HG02588 (cell line): Measurements from ENCODE around the gene KNOP1.
A peak's percentile ranks its signal among the peaks of the same experiment; 100 is the strongest.

ENCODE experiments used
- ATAC-seq: cut with Tn5 transposase; IDR thresholded peaks from one replicate; pipeline ENCODE4 v1.9.1; 2021; ENCODE audit warnings: mild to moderate bottlenecking, moderate library complexity; ENCODE audit not compliant: unreplicated experiment

The KNOP1 gene

GRCh38 chr16:19717741-19718623 lies at the start of gene KNOP1, which contains the start of gene IQCK:
KNOP1 (minus strand) TSS chr16:19718227; CDS start chr16:19715035, 3,192 bp downstream.
IQCK (plus strand) TSS chr16:19718271; CDS start chr16:19718307, 36 bp downstream.
- peak; percentile 94 for ATAC-seq

GRCh38 chr16:19767497-19767896 lies 49.5 kb upstream of the KNOP1 start:
- ATAC-seq = no peak

DNA sequence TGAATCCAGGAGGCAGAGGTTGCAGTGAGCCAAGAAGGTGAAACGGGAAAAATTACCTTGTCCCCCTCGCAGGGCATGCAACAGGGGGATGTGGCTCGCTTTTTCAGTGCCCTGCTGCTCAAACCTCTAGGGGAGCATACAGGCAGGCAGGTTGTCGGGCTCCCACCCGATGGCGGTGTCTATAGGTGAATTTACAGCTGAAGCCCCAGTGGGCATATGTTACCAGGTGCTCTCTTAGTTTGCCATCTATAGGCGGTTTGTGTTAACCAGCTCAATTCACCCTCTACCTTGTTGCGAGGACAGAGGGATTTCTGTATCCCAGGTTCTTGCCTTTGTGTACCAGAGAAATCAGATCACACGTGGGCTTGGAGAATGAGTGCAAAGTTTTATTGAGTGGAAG lies 49.0 kb upstream of the KNOP1 start:
- ATAC-seq = no peak

- ATAC-seq = no peak
Measured at GRCh38 chr16:19766554-19766884, 48.5 kb upstream of the KNOP1 start.

GRCh38 chr16:19765860-19766553 lies 48.0 kb upstream of the KNOP1 start:
- no peak for ATAC-seq

GRCh38 chr16:19760356-19761060 lies 42.5 kb upstream of the KNOP1 start:
- ATAC-seq = no peak

- ATAC-seq = no peak
Measured at GRCh38 chr16:19757762-19758595, 40.0 kb upstream of the KNOP1 start.

GRCh38 chr16:19757026-19757425 lies 39.0 kb upstream of the KNOP1 start:
- no peak for ATAC-seq

GRCh38 chr16:19755268-19755667 lies 37.2 kb upstream of the KNOP1 start:
- ATAC-seq = no peak

GRCh38 chr16:19754644-19755036 lies 36.6 kb upstream of the KNOP1 start:
- no peak for ATAC-seq

GRCh38 chr16:19753815-19754643 lies 36.0 kb upstream of the KNOP1 start:
- ATAC-seq = no peak

GRCh38 chr16:19751478-19752385 lies 33.7 kb upstream of the KNOP1 start:
- ATAC-seq = no peak

GRCh38 chr16:19749571-19750080 lies 31.6 kb upstream of the KNOP1 start:
- no peak for ATAC-seq

GRCh38 chr16:19748389-19749168 lies 30.6 kb upstream of the KNOP1 start:
- no peak for ATAC-seq

DNA sequence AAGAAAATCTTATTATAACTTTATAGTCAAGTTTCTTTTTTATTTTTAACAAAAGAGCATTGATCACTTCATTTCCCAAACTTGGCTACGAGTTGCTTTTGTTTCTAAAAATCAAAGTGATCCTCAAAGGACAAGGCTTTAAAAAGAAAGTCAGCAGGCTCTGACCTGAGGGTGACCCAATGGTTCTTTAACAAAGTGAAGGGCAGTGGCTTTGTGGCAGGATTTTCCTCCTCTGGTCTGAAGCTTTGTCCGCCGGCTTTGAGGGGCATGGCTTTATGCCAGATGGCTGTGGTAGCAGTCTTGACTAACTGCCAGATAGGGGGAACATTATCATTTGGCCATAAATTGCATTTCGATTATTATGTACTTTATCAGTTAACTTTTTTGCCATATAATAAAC lies 28.5 kb upstream of the KNOP1 start:
- no peak for ATAC-seq

DNA sequence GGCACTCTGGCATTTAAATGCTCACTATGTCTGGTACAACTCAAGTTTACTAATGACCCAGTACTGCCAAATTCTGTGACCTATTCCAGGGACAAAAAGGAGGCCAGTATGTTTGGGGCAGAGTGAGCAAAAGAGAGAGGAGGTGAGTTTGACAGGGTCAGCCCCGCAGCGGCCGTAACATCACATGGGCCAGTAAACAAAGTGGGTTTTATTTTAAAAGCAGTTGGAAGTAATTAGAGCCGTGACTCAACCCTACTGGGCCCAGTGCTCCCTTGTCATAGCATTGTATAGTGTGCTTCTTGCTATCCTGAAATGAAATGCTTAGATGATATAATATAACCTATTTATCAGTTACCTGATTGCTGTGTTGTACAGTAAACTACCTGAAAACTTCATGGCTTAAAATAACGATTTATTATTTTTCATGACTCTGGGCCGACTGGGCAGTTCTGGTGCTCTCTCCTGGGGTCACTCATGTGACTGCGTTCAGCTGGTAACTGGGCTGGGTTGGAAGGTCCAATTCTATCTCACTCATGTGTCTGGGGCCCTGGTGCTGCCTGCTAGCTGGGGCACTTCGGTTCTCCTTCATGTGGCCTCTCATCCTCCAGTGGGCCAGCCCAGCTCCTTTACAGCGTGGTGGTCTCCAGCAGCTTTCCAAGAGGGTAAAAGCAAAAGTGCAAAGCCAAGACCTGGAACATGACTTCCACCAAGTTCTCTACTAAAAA lies 27.4 kb upstream of the KNOP1 start:
- ATAC-seq = no peak

DNA sequence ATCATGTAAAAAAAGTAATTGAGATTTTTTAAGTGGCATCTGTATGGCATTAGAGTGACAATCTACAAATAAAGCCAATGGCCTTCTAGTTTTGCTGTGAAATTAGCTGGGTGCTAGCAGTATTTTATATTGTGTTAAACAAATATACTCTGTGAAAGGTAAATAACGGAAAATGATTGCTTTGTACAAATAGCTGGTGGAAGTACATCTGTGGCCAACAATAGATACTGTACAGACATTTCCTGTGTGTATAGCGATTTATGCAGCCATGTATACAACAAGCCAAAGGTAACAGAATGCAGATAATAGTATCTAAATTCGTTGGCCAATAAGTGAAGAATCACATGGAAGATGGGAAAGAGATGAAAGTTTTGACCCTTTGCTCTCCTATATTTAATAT lies 26.6 kb upstream of the KNOP1 start:
- no peak for ATAC-seq
